ENCODE data around the gene SLC25A1.

The SLC25A1 gene

DNA sequence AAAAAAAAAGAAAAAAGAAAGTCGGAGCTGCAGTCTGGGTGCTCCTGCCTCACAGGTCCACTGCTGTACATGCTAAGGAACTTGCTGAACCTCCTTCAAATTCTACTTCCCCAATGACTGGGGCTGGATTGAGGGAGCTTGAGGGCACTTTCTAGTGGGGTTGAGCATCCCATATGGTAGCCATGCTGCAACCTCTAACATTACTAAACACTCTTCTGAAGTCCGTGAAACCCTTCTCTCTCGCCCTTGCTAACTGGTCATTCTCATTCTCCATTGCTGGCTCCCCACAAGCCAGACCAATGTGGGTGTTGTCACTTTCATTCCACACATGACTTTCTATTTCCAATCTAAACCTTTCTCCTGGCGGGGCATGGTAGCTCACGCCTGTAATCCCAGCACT is 35.3 kb downstream of the SLC25A1 start:
- no peak overlapping the region for H3K4me3 ChIP-seq (ENCODE audit: low read depth, low read length)

DNA sequence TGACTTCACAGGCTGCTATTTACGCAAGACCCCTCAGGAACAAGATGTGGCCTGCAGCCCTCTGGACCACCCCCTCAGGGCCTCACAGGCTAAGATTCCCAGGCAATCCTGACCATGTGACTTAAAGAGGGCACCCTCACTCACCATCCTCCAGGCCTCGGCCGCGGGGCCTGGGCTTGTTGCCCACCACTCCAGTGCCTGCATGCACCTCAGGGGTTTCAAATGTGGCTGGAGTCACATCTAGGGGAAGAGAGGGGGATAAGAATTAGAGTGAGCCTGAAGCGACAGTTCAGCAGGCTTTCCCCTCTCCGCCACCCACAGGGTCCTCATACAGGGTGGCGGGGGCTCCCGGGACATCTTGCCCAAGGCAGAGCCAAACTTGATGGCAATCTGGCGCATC is 36.1 kb downstream of the SLC25A1 start:
- no peak overlapping the region for H3K4me3 ChIP-seq (ENCODE audit: low read depth, low read length)

DNA sequence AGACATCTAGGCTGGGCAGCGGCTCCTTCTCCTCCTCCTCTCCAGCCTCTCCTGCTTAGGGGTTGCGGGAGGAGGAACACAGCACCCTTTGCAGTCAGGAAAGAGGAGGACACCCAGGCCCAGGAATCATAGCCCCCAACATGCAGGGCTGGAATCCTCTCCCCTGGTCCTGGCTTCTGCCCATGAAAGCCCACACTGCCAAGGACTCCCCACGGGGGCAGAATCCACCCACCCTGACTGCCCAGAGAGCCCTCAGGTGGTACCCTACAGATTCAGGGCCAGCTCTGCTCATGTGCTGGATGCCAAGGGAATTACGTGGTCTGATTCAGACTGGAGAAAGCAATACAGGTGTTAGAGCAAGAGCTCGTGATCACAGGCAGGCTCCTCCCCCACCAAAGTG is 38.6 kb downstream of the SLC25A1 start:
- no peak overlapping the region for H3K4me3 ChIP-seq (ENCODE audit: low read depth, low read length)

DNA sequence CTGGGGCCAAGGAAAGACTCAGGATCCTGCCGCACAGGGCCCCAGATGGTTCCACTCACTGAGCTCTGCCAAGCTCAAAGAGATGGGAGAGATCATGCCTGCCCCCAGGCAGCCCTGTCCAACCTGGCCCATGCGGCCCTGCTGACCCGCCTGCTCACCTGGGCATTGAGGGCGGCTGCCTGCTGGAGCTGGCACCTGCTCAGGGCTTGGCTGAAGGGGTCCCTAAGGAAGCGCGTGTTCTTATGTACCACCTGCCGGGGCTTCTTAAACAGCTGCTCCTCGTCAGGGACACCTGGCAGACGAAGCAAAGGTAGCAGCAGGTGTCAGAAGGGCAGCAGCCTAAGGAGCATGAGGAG is 39.6 kb downstream of the SLC25A1 start:
- no peak overlapping the region for H3K4me3 ChIP-seq (ENCODE audit: low read depth, low read length)

GRCh38 chr22:19138217-19139000 is 40.1 kb downstream of the SLC25A1 start:
- H3K4me3 ChIP-seq (ENCODE audit: low read depth, low read length) = no peak overlapping the region

- H3K4me3 ChIP-seq (ENCODE audit: low read depth, low read length) = no peak overlapping the region
Observed at GRCh38 chr22:19137384-19138216, 40.9 kb downstream of the SLC25A1 start.

GRCh38 chr22:19136915-19137314 is 41.6 kb downstream of the SLC25A1 start:
- H3K4me3 ChIP-seq (ENCODE audit: low read depth, low read length) = no peak overlapping the region

- H3K4me3 ChIP-seq (ENCODE audit: low read depth, low read length) = no peak overlapping the region
Observed at GRCh38 chr22:19134874-19135273, 43.7 kb downstream of the SLC25A1 start.

- H3K4me3 ChIP-seq (ENCODE audit: low read depth, low read length) = no peak overlapping the region
Observed at GRCh38 chr22:19134176-19134831, 44.2 kb downstream of the SLC25A1 start.

DNA sequence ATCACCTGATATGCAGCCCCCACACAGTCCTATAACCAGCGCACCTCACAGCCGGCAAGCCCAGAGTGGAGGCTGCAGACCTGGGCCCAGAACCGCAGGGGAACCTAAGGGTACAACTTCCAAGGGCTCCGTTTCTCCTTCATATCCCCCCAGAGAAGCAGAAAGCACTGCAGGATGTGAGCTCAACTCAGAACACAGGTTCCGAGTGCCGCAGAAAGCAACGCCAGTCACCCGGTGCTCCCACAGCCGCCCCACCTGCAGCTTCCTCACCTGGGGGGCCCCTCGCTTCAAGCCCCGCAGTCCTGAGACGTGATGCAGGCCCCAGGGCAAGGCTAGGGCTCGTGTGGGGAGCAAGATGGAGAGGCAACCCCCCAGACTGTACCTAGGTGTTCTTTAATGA is 45.0 kb downstream of the SLC25A1 start:
- no peak overlapping the region for H3K4me3 ChIP-seq (ENCODE audit: low read depth, low read length)

GRCh38 chr22:19132693-19133400 is 45.7 kb downstream of the SLC25A1 start:
- no peak overlapping the region for H3K4me3 ChIP-seq (ENCODE audit: low read depth, low read length)

- H3K4me3 ChIP-seq (ENCODE audit: low read depth, low read length) = no peak overlapping the region
Observed at GRCh38 chr22:19132153-19132552, 46.4 kb downstream of the SLC25A1 start.

- no peak overlapping the region for H3K4me3 ChIP-seq (ENCODE audit: low read depth, low read length)
Observed at GRCh38 chr22:19131685-19132015, 46.9 kb downstream of the SLC25A1 start.

DNA sequence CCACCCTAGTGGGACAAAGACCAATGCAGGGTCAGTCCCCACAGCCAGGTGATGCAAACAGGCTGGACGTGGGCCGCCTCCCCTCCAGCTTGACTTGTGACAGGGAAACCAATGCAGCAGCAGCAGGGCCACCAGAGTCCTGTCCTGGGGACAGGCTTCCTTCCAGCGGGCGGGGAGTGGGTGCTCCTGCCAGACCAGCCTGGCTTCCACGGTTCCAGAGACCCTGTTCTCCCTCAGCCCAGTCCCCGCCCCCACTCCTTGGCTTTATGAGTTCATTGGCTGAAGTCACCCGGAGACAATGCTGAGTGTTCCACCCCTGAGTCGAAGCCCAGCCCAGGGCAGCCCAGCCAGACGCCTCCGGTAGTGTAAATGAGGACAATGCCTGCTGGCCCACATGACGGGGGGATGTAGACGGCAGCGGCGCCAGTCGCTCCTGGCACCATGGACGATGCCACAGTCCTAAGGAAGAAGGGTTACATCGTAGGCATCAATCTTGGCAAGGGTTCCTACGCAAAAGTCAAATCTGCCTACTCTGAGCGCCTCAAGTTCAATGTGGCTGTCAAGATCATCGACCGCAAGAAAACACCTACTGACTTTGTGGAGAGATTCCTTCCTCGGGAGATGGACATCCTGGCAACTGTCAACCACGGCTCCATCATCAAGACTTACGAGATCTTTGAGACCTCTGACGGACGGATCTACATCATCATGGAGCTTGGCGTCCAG is 47.4 kb downstream of the SLC25A1 start, which contains the start of gene TSSK2:
Gene TSSK2, plus strand, starts transcription at position 350 of the 726 bp plus-strand sequence. Its CDS starts 92 bp downstream, at position 442.
- H3K4me3 ChIP-seq (ENCODE audit: low read depth, low read length) = no peak within 1 kb of the TSS

DNA sequence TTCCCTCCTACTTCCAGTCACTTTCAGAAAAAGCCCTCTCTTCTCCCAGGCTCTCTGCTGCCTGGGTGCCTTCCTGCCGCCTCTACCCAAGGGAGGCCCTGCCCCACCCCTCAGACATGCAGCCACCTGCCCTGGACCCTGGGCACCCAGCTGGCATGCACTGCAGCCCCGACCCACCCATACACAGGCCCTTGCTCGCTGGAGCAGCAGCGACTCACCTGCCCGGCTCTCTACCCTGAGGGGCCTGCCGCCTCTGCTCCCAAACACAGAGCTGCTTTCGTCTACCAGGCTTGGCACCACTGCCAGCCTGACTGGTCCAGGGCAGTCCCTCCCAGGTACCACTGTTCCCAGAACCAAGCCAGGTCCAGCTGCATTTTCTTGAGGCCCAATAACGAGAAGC is 48.7 kb downstream of the SLC25A1 start:
- no peak overlapping the region for H3K4me3 ChIP-seq (ENCODE audit: low read depth, low read length)

- H3K4me3 ChIP-seq (ENCODE audit: low read depth, low read length) = no peak overlapping the region
Observed at GRCh38 chr22:19128946-19129727, 49.4 kb downstream of the SLC25A1 start.

- H3K4me3 ChIP-seq (ENCODE audit: low read depth, low read length) = no peak overlapping the region
Observed at GRCh38 chr22:19128009-19128401, 50.5 kb downstream of the SLC25A1 start.

GRCh38 chr22:19127329-19128008 is 51.1 kb downstream of the SLC25A1 start:
- H3K4me3 ChIP-seq (ENCODE audit: low read depth, low read length) = no peak overlapping the region

Measured in iPS-11a (cell line).